C1 segment of cervical spinal cord (tissue), 14 donors: ENCODE results near the gene C2orf92.
A peak's percentile ranks its signal among the peaks of the same experiment; 100 is the strongest.
"Not testable (repeated sequence)": the region's sequence is repeated elsewhere in the genome, so short reads cannot be mapped to it uniquely, and the experiment has no call there.

ENCODE experiments used
- DNase-seq, 14 donors: peaks; one replicate each; lab custom pipeline; 2025; lab: John Stamatoyannopoulos, UW

C2orf92 gene

DNA sequence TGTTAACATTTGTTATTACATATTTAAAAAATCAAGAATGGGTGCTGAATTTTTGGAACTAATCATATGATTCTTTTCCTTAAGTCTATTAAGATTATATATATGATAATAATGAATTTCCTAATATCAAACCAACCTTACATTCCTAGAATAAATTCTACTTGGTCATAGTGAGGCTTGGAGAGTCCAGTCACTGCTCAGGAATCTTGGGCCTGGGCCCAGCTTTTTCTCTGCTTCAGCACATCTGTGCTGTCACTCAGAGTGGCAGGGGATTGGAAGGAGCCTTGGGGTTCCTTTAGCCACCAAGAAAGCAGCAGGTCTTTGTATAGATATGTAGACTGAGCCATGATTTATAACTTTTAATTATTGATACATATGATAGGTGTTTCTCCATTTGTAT lies 24.0 kb downstream of the C2orf92 start:
- no peak for DNase-seq

- DNase-seq: no peak
Measured at GRCh38 chr2:97695744-97696143, 26.2 kb downstream of the C2orf92 start.

GRCh38 chr2:97697252-97698235 lies 28.0 kb downstream of the C2orf92 start:
- peak; percentile 18 to 91 (median 68) for DNase-seq

DNA sequence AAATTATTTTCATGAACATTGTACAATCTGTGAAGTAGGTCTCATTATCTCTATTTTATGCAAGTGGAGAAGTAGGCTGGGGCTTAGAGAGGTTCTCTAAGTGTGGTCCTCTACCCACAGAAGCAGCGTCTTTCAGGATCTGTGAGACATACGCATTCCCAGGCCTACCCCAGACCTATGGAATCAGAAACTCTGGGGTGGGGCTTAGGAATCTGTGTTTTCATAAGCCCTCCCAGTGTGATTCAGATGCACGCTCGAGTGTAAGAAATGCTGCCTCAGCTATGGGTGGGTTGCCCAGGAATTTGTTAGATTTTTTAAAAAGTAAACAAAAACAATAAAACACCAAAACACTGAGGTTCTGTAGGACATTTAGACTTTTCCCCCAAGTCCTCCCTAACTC lies 29.0 kb downstream of the C2orf92 start:
- DNase-seq: no peak

GRCh38 chr2:97699765-97700444 lies 30.4 kb downstream of the C2orf92 start:
- DNase-seq: peak in 6 of 14 donors; percentile 6 to 17 (median 14)

DNA sequence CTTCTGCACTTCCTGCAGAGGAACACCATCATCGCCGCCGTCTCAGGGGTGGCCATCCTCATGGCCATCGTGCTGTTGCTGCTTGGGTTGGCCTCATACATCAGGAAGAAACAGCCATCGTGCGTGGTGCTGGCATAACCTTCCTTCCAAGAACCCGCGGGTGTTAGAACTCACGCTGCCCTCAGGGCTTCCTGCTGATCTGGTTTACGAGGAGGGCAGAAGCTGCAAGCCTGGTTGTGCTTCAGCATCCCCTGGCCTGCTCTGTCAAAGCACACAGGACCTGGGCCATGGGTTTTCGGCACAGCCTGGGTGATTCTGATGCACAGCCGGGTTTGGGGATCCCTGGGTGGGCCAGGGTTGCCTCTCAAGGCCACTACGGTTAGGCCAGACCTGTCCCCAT lies 31.7 kb downstream of the C2orf92 start:
- no peak for DNase-seq

DNA sequence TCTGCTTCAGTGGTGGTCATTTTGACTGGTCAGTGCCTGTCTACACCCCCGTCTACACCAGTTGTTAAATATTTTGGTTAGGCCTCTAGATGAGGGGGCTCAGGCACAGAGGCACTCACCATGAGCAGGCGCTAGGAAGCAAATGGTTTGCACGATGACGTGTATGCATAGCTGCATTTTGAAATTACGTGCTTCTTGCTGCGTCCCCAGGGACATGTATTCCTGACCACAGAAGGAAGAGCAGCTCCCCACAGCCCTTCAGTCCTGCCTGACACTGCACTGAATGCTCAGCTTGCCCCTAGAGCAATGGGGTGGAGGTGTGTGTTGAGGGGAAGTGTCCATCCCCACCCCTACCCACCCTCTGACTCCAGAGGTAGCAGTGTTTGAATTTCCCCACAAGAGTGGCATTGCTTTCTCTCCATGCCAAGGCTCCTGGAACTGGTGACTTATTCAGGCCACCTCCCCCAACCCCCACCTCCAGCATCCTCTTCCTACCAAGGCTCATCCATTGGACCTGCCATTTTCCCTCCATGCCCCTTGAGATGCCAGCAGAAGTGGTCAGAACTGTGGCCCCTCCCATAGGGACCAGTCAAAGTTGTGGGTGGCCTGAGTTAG lies 32.4 kb downstream of the C2orf92 start:
- DNase-seq: no peak

- no peak for DNase-seq
Measured at GRCh38 chr2:97702731-97703470, 33.4 kb downstream of the C2orf92 start.

DNA sequence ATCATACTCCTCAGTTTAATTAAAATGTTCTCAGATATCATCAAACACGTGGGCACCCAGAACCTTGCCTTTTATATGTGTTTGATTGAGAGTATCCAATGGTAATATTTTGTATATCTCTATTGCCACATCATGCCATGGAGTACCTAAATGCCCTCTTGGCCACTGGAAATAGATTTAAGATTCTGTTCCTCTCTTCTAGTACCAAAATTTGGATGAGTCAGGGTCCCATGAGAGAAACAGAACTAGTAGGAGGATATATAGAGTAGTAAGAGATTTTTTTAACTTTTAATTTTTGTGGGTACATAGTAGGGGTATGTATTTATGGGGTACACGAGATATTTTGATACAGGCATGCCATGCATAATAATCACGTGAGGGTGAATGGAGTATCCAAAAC lies 34.2 kb downstream of the C2orf92 start:
- DNase-seq: no peak

- DNase-seq: no peak
Measured at GRCh38 chr2:97704989-97705388, 35.5 kb downstream of the C2orf92 start.

DNA sequence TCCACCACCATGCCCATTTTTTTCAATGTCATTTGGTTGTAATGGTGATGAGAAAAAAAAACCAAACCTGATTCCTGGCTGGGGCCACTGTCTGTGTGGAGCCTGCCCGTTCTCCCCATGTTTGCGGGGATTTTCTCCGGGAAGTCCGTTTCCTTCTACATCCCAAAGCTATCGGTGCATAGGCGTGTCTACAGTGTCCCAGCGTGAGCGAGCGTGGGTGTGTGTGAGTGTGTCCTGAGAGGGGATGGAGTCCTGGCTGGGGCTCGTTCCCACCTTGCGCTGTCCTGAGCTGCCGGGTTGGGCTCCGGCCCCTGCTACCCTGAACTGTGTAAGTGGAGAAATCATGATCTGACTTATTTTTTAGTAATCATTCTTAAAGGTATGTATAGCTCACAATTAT lies 36.6 kb downstream of the C2orf92 start:
- DNase-seq: no peak

GRCh38 chr2:97706708-97707345 lies 37.3 kb downstream of the C2orf92 start:
- DNase-seq: no peak

DNA sequence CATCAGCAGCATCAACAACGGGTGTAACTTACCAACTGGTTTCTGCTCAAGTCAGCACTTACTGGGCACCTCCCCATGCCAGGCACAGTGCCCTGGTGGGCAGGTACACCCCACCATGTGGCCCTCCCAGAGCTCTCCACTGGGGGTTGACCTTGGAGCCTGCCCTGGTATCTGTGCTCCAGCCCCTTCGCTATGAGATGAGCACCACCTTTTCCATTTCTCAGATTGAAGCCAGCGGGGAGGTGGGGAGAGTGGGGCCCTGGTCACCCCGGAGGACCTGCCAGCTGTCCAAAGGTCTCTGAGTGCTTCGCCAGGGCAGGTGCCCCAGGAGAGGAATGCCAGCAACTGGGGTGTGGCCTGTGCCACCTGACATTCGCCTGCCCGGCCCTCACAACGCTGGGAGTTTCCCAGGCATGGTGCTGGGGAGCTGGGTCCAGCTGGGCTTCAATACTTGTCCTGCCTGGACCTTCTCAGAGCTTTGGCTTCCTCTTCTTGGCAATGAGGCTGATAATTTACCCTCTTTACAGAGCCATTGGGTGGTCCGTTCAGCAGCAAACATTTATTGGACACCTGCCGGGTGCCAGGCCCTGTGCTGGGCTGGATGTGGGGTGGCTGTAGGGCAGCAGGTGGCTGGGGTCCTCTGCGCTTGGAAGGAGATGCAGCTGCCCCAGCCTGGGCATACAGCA lies 38.0 kb downstream of the C2orf92 start:
- DNase-seq: no peak

DNA sequence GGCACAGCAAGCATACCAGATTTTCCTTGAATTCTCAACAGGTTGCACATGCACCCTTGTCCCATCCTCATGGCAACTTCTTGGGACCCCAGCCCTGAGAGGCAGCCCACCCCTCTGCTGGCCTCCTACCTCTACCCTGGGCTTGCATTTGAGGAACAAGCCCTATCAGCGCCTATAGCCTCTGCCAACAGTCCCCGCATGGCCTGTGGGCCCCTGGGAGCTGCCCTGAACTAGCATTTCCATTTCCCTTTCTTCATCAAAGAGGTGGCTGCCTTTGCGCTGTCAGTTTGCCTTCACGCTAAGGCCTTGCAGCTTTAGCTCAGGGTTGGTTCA lies 38.5 kb downstream of the C2orf92 start:
- DNase-seq: no peak

- DNase-seq: no peak
Measured at GRCh38 chr2:97708608-97709007, 39.1 kb downstream of the C2orf92 start.

DNA sequence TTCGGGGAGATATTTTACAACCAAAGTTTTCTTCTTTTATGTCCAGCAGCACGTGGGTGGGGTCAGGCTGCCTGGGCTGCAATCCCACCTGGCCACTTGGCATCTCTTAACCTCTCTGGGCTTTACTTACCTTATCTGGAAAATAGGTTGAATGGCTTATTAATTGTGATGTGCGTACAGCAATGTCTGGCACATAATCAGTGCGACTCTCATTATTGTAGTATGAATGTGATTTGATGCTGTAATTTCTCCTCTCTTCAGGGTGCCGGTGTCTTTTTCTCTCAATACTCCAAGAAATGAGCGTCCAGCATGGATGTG lies 41.8 kb downstream of the C2orf92 start:
- DNase-seq: no peak

DNA sequence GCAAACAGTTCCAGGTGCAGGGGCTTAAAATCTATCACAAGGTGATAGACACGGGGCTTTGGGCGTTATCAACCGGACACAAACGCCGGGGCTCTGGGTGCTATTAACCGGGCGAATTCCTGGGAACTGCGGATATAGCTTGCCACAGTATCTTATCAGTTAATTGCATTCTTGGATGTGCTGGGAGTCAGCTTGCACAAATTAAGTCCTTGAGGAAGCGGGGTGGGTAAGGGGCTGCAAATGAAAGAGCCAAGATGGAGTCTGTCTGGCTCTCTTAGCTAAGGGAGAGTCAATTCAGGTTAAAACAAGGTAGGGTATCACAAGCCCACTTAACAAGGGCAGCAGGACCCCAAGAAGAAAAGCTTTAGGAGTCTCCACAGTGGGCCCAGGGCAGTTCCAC lies 42.7 kb downstream of the C2orf92 start:
- DNase-seq: not testable (repeated sequence)

- DNase-seq: no peak
Measured at GRCh38 chr2:97712693-97713295, 43.3 kb downstream of the C2orf92 start.

- DNase-seq: no peak
Measured at GRCh38 chr2:97713296-97714083, 44.0 kb downstream of the C2orf92 start, which contains the start of gene ZAP70. TSS of gene ZAP70 (plus strand) at chr2:97713576. CDS start at chr2:97724037, 10,461 bp downstream.
